ENCODE results near the gene SNCAIP. TPM values are rescaled to one million over a fixed set of nuclear protein-coding genes. Genes with fewer than 3 reads are reported as not detected.

SNCAIP gene
- total RNA-seq, 1 experiment from 2014 or later: 0.21 TPM

DNA sequence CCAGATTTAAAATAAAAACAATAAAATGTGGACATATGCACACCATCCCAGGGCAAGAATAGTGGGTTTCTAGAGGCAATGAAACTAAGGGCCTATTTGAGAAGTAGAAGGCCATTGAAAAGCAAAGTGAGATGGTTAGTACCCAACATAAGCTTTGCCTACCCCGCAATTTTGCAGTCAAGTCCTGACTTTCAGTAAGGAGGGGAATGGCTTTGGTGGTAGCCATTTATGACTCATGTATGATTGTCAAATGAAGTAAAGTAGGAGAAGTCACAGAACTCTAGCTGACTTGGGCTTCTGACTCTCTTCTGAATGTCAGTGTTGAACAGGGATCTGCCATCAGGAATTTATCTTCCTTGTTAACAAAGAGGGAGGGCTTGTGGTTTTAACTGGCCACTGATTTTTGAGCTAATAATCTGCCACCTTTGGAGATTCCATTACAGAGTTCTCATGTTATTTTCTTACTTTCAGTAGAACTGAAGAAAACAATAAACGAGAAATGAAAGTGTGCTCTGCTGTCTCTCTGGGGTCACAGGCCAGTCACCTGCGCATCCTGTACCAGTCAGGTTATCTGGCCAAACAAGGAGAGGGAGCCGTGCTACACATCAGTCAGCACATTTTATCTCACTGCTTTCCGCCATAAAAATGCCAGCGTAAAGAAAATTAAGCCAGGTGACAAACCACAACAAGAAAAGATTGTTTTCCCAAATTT is 14.3 kb upstream of the SNCAIP start:
- POLR2A ChIA-PET: interaction anchor here (0.7 kb wide), 1 partner anchor 222 kb away, joined by 3 read pairs; no protein-coding TSS in a partner anchor
- Mint-ChIP-seq H3K27ac (ENCODE audit: low read depth, unreplicated experiment) (no peak overlapping the region), H3K4me3 (ENCODE audit: unreplicated experiment) (no peak overlapping the region), H3K4me1 (ENCODE audit: insufficient read depth, unreplicated experiment) (no peaks in the 10 kb centered on the region), H3K36me3 (ENCODE audit: insufficient read depth, unreplicated experiment) (no peaks in the 10 kb centered on the region), H3K27me3 (ENCODE audit: insufficient read depth, unreplicated experiment) (no peaks in the 10 kb centered on the region), H3K9me3 (ENCODE audit: unreplicated experiment) (no peaks in the 10 kb centered on the region)
- no peak for TF ChIP-seq CTCF (IDR thresholded peaks at IDR 0.05; ENCODE audit: unreplicated experiment)
- CTCF ChIA-PET: interaction anchor here (2.4 kb wide), 1 partner anchor 102 kb away, joined by 12 read pairs; no protein-coding TSS in a partner anchor
- intact Hi-C loops (cut with micrococcal nuclease): no loop called here
- no peak for DNase-seq (ENCODE audit: unreplicated experiment)
- no TSS peak for BruUV-seq (replicated peaks)

- H3K27ac Mint-ChIP-seq (ENCODE audit: low read depth, unreplicated experiment): no peak overlapping the region
- no peaks in the 10 kb centered on the region for H3K4me1 Mint-ChIP-seq (ENCODE audit: insufficient read depth, unreplicated experiment)
- BruUV-seq (replicated peaks): no TSS peak
- TF ChIP-seq CTCF (IDR thresholded peaks at IDR 0.05; ENCODE audit: unreplicated experiment): no peak
- no peak for DNase-seq (ENCODE audit: unreplicated experiment)
- H3K9me3 Mint-ChIP-seq (ENCODE audit: unreplicated experiment): no peaks in the 10 kb centered on the region
- H3K4me3 Mint-ChIP-seq (ENCODE audit: unreplicated experiment): no peak overlapping the region
- ChIA-PET CTCF (interaction anchor here (0.5 to 0.9 kb wide), 2 partner anchors 106 to 124 kb away, joined by 3 read pairs; no protein-coding TSS in a partner anchor), POLR2A (interaction anchor here (0.9 to 1.3 kb wide), 2 partner anchors 10 to 86 kb away, joined by 3 read pairs; no protein-coding TSS in a partner anchor)
- no peaks in the 10 kb centered on the region for H3K36me3 Mint-ChIP-seq (ENCODE audit: insufficient read depth, unreplicated experiment)
- no peaks in the 10 kb centered on the region for H3K27me3 Mint-ChIP-seq (ENCODE audit: insufficient read depth, unreplicated experiment)
- intact Hi-C loops (cut with micrococcal nuclease): no loop called here
These were observed 11.7 kb upstream of the SNCAIP start for GRCh38 chr5:122300374-122300773.

DNA sequence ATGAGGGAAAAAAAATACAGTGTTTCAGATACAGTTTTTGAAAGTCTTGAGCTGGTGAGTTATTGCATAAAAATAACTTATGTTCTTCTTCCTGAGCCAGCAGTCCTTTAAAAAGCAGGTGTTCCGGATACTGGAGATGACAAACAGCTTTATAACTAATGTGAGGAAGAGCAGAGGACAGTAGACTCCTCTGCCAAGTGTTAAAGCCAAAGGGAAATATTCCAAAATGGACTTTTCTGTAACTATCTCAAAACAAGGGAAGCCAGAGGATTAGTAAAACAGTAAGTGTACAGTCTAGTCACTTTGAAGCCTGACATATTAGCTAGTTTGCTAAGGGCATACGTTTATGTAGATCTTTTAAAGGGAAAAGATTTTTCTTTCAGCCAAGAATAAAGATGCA is 11.0 kb upstream of the SNCAIP start:
- Mint-ChIP-seq H3K4me1 (ENCODE audit: insufficient read depth, unreplicated experiment) (no peaks in the 10 kb centered on the region), H3K9me3 (ENCODE audit: unreplicated experiment) (no peaks in the 10 kb centered on the region), H3K4me3 (ENCODE audit: unreplicated experiment) (no peak overlapping the region), H3K36me3 (ENCODE audit: insufficient read depth, unreplicated experiment) (no peaks in the 10 kb centered on the region), H3K27me3 (ENCODE audit: insufficient read depth, unreplicated experiment) (no peaks in the 10 kb centered on the region), H3K27ac (ENCODE audit: low read depth, unreplicated experiment) (no peak overlapping the region)
- ChIA-PET POLR2A (interaction anchor here (1.3 kb wide), 2 partner anchors 24 to 85 kb away, joined by 3 to 5 read pairs; no protein-coding TSS in a partner anchor), CTCF (interaction anchor here (0.5 to 1.3 kb wide), 5 partner anchors 12 to 123 kb away, joined by 3 to 4 read pairs (median 3); no protein-coding TSS in a partner anchor)
- BruUV-seq (replicated peaks): no TSS peak
- DNase-seq (ENCODE audit: unreplicated experiment): no peak
- no peak for TF ChIP-seq CTCF (IDR thresholded peaks at IDR 0.05; ENCODE audit: unreplicated experiment)
- intact Hi-C loops (cut with micrococcal nuclease): no loop called here

DNA sequence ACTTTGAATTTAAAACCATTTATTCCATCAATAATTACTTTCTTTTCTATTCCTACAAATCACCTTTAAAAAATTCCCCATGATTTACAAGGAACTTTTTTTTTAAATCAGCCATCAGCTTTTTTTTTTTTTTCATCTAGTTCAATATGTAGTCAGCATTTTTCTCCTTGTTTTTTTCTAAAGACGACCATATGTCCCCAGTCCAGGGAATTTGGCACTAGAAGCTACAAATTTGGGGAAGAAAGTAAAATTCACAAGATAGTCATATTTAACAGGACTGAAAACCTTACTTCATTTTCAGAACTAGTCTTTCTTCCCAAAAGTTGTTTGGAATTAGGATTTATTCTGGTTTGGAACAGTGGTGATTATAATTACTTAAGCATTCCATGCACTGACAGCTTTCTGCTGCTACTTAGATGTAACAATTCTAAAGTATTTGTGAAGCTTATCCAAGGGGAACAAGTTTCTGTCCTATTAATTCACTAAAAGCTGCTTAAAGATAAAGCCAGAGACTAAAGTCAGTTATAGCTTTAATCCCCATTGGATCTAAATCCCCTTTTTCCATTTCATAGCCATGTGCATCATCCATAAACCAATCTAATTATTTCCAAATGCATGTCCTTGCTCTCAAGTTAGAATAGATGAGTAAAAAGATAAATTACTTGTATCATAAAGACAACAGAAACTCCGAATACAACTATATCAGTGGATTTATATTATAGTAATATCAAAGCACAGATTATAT is 7.4 kb upstream of the SNCAIP start:
- Mint-ChIP-seq H3K36me3 (ENCODE audit: insufficient read depth, unreplicated experiment) (no peaks in the 10 kb centered on the region), H3K9me3 (ENCODE audit: unreplicated experiment) (no peaks in the 10 kb centered on the region), H3K4me3 (ENCODE audit: unreplicated experiment) (no peak overlapping the region), H3K27ac (ENCODE audit: low read depth, unreplicated experiment) (no peak overlapping the region), H3K4me1 (ENCODE audit: insufficient read depth, unreplicated experiment) (peaks cover 9% of the 10 kb centered on the region), H3K27me3 (ENCODE audit: insufficient read depth, unreplicated experiment) (no peaks in the 10 kb centered on the region)
- no peak for TF ChIP-seq CTCF (IDR thresholded peaks at IDR 0.05; ENCODE audit: unreplicated experiment)
- ChIA-PET CTCF (interaction anchor here (0.7 to 0.9 kb wide), 3 partner anchors 13 to 447 kb away, joined by 3 to 5 read pairs (median 3); no protein-coding TSS in a partner anchor), POLR2A (interaction anchor here (0.6 to 1.6 kb wide), 2 partner anchors 12 to 972 kb away, joined by 3 to 7 read pairs; no protein-coding TSS in a partner anchor)
- no peak for DNase-seq (ENCODE audit: unreplicated experiment)
- intact Hi-C loops (cut with micrococcal nuclease): no loop called here
- BruUV-seq (replicated peaks): no TSS peak
